ENCODE results near the gene NECTIN3.

DNA sequence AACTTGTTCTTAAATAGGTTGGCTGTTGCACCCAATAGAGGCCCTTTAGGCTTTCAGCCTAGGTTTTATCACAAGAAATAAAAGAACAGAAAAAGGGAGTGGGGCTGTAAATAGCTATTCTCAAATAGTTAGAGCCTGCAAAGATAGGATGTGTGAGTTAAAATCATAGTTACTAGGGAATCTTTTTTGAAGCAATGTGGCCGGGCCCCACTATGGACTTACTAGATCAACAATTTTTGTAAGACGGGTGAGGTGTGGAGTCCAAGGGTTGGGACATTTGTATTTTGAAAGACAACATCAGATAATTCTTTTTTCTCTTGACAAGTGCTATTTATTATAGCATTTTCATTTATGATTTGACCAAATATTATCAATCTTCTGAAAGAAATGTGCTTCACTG is 5.8 kb downstream of the NECTIN3 start:
- TF ChIP-seq, protein P1, sequence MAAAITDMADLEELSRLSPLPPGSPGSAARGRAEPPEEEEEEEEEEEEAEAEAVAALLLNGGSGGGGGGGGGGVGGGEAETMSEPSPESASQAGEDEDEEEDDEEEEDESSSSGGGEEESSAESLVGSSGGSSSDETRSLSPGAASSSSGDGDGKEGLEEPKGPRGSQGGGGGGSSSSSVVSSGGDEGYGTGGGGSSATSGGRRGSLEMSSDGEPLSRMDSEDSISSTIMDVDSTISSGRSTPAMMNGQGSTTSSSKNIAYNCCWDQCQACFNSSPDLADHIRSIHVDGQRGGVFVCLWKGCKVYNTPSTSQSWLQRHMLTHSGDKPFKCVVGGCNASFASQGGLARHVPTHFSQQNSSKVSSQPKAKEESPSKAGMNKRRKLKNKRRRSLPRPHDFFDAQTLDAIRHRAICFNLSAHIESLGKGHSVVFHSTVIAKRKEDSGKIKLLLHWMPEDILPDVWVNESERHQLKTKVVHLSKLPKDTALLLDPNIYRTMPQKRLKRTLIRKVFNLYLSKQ (tag by site-specific recombination; IDR thresholded peaks at IDR 0.05; ENCODE audit: borderline replicate concordance) = no peak
- TF ChIP-seq KLF7 (tag by site-specific recombination; IDR thresholded peaks at IDR 0.05; ENCODE audit: borderline replicate concordance) (no peak), EGR2 (tag by site-specific recombination; IDR thresholded peaks at IDR 0.05; ENCODE audit: low read depth) (no peak), ZBTB48 (tag by site-specific recombination; IDR thresholded peaks at IDR 0.05) (no peak), ZNF530 (tag by site-specific recombination; IDR thresholded peaks at IDR 0.05; ENCODE audit: low read depth) (no peak), ZNF776 (tag by site-specific recombination; IDR thresholded peaks at IDR 0.05; ENCODE audit: borderline replicate concordance) (no peak), ZNF138 (tag by site-specific recombination; IDR thresholded peaks at IDR 0.05; ENCODE audit: borderline replicate concordance) (no peak), SETDB1 (IDR thresholded peaks at IDR 0.05; ENCODE audit: insufficient read length, low read length) (no peak)
- TF ChIP-seq, protein P2, sequence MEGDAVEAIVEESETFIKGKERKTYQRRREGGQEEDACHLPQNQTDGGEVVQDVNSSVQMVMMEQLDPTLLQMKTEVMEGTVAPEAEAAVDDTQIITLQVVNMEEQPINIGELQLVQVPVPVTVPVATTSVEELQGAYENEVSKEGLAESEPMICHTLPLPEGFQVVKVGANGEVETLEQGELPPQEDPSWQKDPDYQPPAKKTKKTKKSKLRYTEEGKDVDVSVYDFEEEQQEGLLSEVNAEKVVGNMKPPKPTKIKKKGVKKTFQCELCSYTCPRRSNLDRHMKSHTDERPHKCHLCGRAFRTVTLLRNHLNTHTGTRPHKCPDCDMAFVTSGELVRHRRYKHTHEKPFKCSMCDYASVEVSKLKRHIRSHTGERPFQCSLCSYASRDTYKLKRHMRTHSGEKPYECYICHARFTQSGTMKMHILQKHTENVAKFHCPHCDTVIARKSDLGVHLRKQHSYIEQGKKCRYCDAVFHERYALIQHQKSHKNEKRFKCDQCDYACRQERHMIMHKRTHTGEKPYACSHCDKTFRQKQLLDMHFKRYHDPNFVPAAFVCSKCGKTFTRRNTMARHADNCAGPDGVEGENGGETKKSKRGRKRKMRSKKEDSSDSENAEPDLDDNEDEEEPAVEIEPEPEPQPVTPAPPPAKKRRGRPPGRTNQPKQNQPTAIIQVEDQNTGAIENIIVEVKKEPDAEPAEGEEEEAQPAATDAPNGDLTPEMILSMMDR (tag by site-specific recombination; IDR thresholded peaks at IDR 0.05) = no peak

All from HEK293 (cell line).